GM12874 (cell line): ENCODE measurements around the gene BRD4.
A peak's percentile ranks its signal among the peaks of the same experiment; 100 is the strongest.

Experiments
- TF ChIP-seq, protein P1 (sequence below): IDR thresholded peaks from 2 replicates; pipeline ENCODE4 v1.5.1; 2011; ENCODE audit warnings: low read depth, mild to moderate bottlenecking, control low read depth, low read length, moderate library complexity; ENCODE audit not compliant: insufficient read depth

The BRD4 gene

DNA sequence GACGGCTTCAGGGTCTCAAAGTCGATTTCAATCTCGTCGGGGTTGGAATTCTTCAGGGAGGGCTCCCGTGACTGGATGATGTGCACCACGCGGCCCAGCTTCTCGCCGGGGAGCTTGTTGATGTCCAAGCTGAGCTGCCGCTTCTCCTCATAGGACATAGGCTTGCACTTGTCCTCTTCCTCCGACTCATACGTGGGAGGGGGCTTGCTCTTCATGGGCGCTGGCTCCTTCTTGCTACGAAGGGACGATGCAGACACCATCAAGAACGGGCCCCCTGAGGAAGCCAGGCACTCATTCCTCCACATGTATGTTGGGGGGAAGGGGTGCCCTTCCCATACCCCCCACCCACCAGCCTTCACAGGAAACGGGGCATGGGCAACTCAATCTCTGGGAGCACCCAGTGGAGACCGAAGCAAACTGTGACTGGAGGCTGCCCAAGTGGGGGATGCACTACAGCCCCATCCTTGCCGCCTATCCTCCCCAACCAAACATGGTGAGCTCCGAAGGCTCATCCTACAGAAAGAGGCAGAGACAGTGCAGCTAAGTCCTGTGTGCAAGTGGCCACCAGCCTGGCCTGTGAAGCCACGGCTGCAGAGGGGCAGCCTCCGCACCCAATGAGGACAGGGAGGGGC is 76.9 kb downstream of the BRD4 start:
- TF ChIP-seq, protein P1, sequence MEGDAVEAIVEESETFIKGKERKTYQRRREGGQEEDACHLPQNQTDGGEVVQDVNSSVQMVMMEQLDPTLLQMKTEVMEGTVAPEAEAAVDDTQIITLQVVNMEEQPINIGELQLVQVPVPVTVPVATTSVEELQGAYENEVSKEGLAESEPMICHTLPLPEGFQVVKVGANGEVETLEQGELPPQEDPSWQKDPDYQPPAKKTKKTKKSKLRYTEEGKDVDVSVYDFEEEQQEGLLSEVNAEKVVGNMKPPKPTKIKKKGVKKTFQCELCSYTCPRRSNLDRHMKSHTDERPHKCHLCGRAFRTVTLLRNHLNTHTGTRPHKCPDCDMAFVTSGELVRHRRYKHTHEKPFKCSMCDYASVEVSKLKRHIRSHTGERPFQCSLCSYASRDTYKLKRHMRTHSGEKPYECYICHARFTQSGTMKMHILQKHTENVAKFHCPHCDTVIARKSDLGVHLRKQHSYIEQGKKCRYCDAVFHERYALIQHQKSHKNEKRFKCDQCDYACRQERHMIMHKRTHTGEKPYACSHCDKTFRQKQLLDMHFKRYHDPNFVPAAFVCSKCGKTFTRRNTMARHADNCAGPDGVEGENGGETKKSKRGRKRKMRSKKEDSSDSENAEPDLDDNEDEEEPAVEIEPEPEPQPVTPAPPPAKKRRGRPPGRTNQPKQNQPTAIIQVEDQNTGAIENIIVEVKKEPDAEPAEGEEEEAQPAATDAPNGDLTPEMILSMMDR = no peak

GRCh38 chr19:15254547-15254946 is 77.8 kb downstream of the BRD4 start:
- TF ChIP-seq, protein P1 = no peak

DNA sequence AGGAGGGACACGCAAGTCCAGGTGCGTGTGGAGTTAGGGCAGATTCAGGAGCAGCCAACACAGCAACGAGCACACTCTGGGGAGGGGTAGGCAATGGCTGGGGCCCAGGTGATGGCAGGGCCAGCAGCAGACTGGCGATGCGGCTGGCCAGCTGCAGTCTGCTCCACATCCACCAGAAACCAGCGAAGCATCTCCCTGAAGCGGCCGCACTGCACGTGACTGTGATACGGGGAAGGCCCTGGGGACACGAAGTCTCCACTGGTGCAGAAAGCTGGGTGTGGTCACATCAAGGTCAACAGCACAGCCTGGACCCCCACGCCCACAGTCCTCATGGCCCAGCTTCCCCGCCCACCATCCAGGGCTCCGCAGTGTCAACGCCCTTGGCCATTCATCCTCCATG is 78.8 kb downstream of the BRD4 start:
- TF ChIP-seq, protein P1 = no peak

GRCh38 chr19:15253061-15253460 is 79.3 kb downstream of the BRD4 start:
- TF ChIP-seq, protein P1 = no peak

DNA sequence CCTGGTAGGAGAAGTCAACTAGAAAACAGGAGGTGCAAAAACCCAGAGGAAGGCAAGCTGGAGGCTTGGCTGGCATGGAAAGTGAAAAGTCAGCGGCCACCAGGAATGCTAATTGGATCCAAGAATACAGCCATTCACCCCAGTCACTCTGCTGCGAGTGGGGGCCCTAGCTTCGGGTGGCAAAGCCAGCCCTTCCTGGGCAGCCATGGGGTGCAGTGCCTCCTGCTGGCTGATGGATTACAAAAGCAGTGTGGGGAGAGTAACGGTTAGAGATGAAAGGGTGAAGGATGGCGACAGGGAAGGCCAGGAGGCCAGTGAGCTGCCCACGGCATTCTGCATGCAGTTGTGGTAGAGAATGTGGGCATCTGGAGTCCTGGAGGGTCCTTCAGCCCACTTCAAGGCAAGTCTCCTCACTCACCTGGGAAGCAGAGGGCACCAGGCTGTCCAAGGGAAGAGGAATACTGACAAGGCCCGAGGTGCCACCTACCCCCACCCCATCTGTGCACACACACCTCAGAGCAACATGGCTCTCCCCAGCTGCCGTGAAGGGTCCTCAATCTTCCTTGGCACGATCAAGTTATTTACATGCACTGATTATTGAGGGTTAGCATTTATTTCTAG is 79.8 kb downstream of the BRD4 start:
- TF ChIP-seq, protein P1 = 0 out of 2 replicates have a peak, but pooled peaks have one; percentile 17

DNA sequence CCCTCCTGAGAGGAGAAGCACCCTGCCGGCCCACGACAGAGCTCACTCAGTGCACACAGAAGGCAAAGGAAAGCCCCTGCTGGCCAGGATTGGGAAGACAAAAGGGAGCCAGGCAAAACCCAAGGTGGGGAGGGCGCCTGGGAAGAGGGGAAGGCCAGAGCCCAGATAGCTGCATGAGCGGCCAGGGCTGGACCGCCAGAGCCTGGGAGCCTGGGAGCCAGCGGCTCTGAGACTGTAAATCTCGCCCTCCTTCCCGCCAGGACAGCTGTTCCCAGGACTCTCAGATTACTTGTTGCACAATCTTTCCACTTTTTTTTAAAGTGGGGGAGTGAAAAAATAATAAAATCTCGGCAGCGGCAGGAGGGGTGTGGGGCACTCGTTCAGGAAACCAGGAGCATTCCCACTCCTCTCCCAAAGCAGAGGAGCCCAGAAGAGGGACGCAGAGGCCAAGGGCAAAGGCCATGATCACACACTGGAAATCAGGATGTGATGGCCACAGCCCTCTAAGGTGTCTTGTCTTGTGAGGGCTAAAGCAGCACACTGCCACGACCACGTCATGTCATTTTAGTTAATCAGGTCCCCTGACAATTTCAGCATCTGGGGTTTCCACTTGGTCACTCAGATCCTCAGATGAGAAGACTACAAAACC is 80.5 kb downstream of the BRD4 start:
- TF ChIP-seq, protein P1 = no peak

- TF ChIP-seq, protein P1 = no peak
Observed at GRCh38 chr19:15251010-15251748, 81.2 kb downstream of the BRD4 start.
